Activated gamma-delta T cell treated with anti-CD3 and anti-CD28 coated beads, Interleukin-2, amount 50 U/mL, for 16 hours (primary cell): ENCODE results near the gene SNX10.

Experiments used
- DNase-seq: peaks from one replicate; pipeline ENCODE4 v3.0.0-alpha.2; 2020; ENCODE audit warnings: low read depth

Gene SNX10

GRCh38 chr7:26369593-26369992, 77.9 kb downstream of the SNX10 start:
- no peak for DNase-seq

DNA sequence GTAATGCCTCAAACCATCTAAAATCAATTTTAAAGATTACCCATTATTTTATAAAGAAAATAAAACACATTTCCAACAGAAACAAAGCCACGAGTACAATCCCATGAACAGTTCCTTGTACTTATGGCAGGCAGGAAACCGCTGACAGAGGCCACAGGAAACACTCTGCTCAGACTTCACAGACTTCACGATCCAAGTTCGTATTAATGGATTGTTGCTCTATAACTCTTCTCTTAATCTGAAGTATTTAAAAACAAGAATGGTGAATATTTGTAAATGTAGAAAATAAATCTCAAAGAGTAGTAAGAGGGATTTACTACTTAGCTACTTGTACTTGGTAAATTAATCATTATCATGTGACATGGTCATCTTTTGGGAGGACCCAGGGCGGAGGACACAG, 78.3 kb downstream of the SNX10 start:
- DNase-seq = no peak

- DNase-seq = no peak
Measured at GRCh38 chr7:26372249-26372648, 80.6 kb downstream of the SNX10 start.

DNA sequence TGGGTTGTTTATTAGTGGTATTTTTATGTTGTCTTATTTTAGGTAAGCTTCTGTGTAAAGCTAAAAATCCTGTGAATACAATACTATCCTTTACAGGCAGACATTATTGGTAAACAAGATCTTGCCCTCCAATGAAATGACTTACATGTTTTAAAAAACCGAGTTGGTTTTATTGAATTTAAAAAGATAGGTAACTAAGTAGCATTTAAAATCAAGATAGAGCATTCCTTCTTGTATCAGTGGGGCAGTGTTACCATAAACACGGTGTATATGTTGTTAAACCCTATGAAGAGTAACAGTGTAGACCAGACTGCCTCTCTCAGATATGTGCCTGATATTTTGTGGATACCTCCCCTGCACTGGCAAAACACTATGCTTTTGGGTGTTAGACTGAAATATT, 81.0 kb downstream of the SNX10 start:
- no peak for DNase-seq

- DNase-seq = no peak
Measured at GRCh38 chr7:26374647-26375373, 83.1 kb downstream of the SNX10 start.

GRCh38 chr7:26375726-26376174, 84.1 kb downstream of the SNX10 start:
- DNase-seq = no peak

GRCh38 chr7:26376175-26376917, 84.7 kb downstream of the SNX10 start:
- no peak for DNase-seq

DNA sequence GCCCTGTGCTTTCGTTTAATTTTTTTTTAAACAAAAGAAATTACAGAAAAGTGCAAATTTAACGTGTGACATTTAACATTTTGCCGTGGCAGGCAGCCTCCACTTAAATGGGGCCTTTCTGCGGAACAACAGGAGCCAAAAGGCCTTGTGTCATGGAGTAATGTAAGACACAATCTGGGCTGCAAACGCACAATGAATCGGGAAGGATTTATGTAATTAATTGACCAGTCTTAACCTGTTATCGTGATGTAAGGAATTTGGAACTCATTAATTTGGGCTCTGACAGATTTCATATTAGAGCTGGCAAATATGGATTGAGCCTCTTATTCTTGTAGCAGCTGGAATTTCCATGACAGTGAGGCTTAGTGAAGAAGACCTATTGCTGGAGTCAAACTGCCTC, 86.4 kb downstream of the SNX10 start:
- no peak for DNase-seq

GRCh38 chr7:26379711-26380110, 88.0 kb downstream of the SNX10 start:
- DNase-seq = no peak

DNA sequence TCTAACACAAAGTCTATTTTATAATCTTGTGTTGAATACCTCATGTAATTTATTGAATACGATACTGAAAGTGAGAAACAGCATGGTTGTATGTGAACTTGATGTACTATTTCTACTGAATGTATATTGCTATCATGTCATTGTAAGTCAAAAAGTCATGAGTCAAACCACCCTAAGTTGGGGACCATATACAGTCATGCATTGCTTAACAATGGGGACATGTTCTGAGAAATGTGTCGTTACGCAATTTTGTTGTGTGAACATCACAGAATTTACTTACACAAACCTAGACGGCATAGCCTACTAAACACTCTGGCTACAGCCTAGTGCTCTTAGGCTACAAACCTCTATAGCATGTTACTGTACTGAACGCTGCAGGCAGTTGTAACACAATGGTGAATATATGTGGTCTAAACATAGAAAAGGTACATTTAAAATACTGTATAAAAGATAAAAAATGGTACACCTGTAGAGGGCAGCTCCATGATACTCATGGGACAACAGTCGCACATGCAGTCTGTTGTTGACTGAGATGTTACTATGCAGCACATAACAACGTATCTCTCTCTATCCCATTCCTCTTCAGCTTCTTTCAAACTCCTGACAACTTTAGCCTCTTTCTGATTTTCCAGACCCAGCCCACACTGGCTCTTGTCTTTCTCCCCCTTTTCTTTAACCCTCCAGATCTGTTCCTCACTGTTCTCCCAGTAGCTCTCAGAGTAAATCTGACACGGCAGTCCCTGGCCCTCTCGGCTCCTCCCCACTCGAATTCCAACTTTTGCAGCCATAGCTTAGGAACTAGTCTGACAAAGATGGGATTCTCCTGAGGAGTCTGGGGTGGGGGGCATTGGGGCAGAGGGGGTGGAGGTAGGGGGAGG, 90.1 kb downstream of the SNX10 start:
- DNase-seq = no peak

DNA sequence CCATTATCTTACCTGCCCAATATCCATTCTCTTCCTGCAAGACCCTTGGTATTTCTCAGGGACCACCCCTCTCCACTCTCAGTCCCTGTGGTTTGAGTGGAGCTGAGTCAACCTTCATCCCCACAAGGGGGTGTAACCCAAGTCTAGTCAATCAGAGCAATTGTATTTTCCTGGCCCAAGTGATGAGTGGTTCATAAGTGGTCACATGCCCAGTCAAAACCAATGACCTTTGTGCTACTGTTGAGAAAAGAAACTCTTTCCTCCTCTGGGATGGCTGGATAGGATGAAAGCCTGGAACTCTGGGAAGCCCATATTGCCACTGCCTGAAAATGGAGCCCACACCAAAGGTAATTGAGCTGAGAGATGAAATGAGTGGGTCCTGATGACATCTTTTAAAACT, 93.6 kb downstream of the SNX10 start:
- no peak for DNase-seq

DNA sequence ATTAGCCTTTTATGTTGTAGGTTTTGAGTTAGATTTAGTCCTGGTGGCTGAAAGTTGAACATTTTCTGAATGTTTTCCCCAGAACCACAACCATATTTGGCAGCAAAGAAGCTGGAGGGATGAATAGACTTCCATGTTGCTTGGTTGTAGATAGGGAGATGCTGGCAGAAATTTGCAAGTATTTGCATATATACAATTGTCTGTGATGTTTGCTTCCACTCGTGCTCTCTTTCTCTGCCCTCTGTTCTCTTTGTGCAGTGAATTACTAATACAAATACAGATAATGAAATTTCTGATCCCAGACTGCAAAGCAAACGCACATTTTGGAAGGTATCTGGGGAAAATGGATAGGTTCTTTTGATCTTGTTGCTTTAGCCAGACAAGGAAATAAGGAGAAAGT, 96.1 kb downstream of the SNX10 start:
- no peak for DNase-seq

GRCh38 chr7:26388256-26388655, 96.6 kb downstream of the SNX10 start:
- DNase-seq = no peak

- DNase-seq = no peak
Measured at GRCh38 chr7:26390016-26390415, 98.4 kb downstream of the SNX10 start.

DNA sequence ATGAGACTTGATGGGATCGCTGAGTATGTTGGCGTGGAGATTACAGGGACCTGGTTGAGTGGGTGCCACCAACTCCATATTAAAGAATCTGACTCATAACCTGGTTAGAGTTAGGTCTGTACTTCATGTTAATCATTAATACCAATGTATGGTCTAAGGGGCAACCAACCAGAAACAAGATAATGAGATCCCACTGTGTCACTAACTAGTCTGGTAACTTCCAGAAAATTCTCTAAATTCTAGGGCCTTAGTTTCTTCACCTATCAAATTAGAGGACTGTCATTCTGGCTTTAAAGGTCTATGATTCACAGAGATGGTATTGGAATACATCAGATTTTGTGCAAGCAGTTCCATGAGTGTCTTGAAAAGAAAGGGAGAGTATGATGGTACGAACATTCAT, 102.2 kb downstream of the SNX10 start:
- no peak for DNase-seq

GRCh38 chr7:26397332-26397731, 105.7 kb downstream of the SNX10 start:
- DNase-seq = no peak

GRCh38 chr7:26397796-26398426, 106.2 kb downstream of the SNX10 start:
- DNase-seq = no peak

DNA sequence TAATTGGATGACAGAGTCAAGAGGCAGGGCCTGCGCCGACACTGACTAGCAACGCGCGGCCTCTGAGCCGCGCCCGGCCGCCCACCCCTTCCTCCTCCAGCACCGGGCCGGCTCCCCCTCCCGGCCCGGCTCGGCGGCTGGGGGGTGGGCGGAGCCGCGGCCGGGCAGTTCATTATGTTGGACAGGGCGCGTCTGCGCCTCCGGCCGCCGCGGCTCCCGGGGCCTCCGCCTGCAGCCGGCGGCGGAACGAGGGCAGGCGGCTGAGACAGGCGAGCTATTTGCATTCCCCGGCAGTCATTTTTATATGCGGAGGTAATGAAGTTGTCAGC, 106.7 kb downstream of the SNX10 start:
- DNase-seq = no peak

- DNase-seq = no peak
Measured at GRCh38 chr7:26398756-26399509, 107.3 kb downstream of the SNX10 start.

DNA sequence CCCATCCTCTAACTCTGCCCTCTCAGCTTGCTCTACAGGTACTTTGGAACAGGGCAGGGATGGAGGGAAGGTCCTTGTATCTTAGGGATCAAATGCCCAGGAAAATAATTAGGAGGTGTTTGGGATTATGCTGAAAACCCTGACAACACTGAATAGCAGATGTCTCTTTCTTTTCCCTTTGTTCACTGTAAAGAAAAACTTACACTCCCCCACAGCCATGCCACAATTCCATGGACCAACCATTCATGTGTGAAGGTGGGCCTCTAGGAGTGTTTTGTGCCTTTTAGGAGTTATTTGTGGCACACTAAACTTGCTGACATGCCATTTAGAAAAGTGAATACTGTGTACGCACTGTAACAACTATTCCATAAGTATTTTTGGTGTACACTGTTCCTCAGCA, 108.1 kb downstream of the SNX10 start:
- DNase-seq = no peak

DNA sequence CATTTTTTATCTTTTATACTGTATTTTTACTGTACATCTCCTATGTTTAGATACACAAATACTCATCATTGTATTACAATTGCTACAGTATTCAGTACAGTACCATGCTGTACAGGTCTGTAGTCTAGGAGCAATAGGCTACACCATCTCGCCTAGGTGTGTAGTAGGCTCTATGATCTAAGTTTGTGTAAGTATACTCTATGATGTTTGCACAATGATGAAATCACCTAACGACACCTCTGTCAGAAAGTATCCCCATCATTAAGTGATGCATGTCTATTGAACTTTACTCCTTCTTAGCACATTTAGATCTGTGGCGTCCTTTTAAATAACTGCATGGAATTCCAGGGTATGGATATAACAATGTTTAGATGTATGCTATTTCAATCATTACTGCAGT, 112.0 kb downstream of the SNX10 start:
- no peak for DNase-seq
